Right lobe of liver (tissue), 4 donors: Measurements from ENCODE around the gene CNPY1.

Experiments used
- POLR2A ChIP-seq: fragments of 450-650 bp; IDR thresholded peaks from one replicate; pipeline ENCODE4 v1.6.1; 2017; ENCODE audit warnings: antibody characterized with exemption, mild to moderate bottlenecking
- TF ChIP-seq, protein P1 (sequence below), 4 donors: fragments of 200-600 bp in 3 of 4; fragments of 450-650 bp in 1 of 4; IDR thresholded peaks; one replicate each; pipeline versions ENCODE4 v1.5.1 to v1.8.0; 2016 to 2022; ENCODE audit warnings: antibody characterized with exemption in 4 of 4, mild to moderate bottlenecking in 2 of 4
- donor health status: DM: no; HTN: no; CAD: no.
- donor health status: DM: no; HTN: no; CAD: no.
- donor health status: DM: no; HTN: yes; CAD: no.

GRCh38 chr7:155553871-155554270 lies 7.5 kb upstream of the CNPY1 start:
- no peak for TF ChIP-seq POLR2A
- TF ChIP-seq, protein P1, sequence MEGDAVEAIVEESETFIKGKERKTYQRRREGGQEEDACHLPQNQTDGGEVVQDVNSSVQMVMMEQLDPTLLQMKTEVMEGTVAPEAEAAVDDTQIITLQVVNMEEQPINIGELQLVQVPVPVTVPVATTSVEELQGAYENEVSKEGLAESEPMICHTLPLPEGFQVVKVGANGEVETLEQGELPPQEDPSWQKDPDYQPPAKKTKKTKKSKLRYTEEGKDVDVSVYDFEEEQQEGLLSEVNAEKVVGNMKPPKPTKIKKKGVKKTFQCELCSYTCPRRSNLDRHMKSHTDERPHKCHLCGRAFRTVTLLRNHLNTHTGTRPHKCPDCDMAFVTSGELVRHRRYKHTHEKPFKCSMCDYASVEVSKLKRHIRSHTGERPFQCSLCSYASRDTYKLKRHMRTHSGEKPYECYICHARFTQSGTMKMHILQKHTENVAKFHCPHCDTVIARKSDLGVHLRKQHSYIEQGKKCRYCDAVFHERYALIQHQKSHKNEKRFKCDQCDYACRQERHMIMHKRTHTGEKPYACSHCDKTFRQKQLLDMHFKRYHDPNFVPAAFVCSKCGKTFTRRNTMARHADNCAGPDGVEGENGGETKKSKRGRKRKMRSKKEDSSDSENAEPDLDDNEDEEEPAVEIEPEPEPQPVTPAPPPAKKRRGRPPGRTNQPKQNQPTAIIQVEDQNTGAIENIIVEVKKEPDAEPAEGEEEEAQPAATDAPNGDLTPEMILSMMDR (IDR thresholded peaks at IDR 0.05) = no peak
